Spleen (tissue), 11 donors: Measurements from ENCODE around the gene CCDC196. TPM values are rescaled to one million over a fixed set of nuclear protein-coding genes. Genes with fewer than 3 reads are reported as not detected.
"Not testable (repeated sequence)": the region's sequence is repeated elsewhere in the genome, so short reads cannot be mapped to it uniquely, and the experiment has no call there.

Experiments
- DNase-seq: peaks from one replicate; pipeline ENCODE4 v3.0.0-alpha.2; 2020
- H3K27ac ChIP-seq, 8 donors: fragments of 200-600 bp; sonication (generic) in 7 of 8; 1 replicate in 4 of 8; 2 replicates in 4 of 8; pipeline versions ENCODE4 v1.5.0 to v1.8.0; 2016 to 2021; ENCODE audit warnings: inconsistent platforms in 4 of 8, mild to moderate bottlenecking in 4 of 8, moderate library complexity in 1 of 8
- H3K27me3 ChIP-seq, 7 donors: fragments of 200-600 bp; sonication (generic) in 6 of 7; replicated peaks in 1 of 7; 1 replicate in 4 of 7; 2 replicates in 3 of 7; pipeline versions ENCODE4 v1.5.0 to v1.8.0; 2016 to 2021; ENCODE audit warnings: inconsistent platforms in 3 of 7, mild to moderate bottlenecking in 1 of 7
- H3K36me3 ChIP-seq, 6 donors: fragments of 200-600 bp; sonication (generic) in 5 of 6; 1 replicate in 4 of 6; 2 replicates in 2 of 6; pipeline versions ENCODE4 v1.5.0 to v1.8.0; 2016 to 2021; ENCODE audit warnings: inconsistent platforms in 2 of 6
- H3K4me1 ChIP-seq, 6 donors: fragments of 200-600 bp; sonication (generic) in 5 of 6; 1 replicate in 3 of 6; 2 replicates in 3 of 6; pipeline versions ENCODE4 v1.5.0 to v1.8.0; 2016 to 2021; ENCODE audit warnings: inconsistent platforms in 3 of 6
- H3K4me3 ChIP-seq, 8 donors: fragments of 200-600 bp; sonication (generic) in 7 of 8; 1 replicate in 4 of 8; 2 replicates in 4 of 8; pipeline versions ENCODE4 v1.5.0 to v1.8.0; 2016 to 2021; ENCODE audit warnings: inconsistent platforms in 4 of 8, mild to moderate bottlenecking in 4 of 8, moderate library complexity in 2 of 8
- H3K9me3 ChIP-seq, 8 donors: fragments of 200-600 bp; sonication (generic) in 7 of 8; 1 replicate in 4 of 8; 2 replicates in 4 of 8; pipeline versions ENCODE4 v1.5.0 to v1.8.0; 2016 to 2021; ENCODE audit warnings: inconsistent platforms in 4 of 8
- CTCF ChIP-seq, 11 experiments: fragments of 200-600 bp in 7 of 11; fragments of 450-650 bp in 4 of 11; sonication (generic) in 4 of 11; IDR thresholded peaks in 8 of 11; conservative IDR thresholded peaks in 3 of 11; 1 replicate in 7 of 11; 2 replicates in 4 of 11; pipeline versions ENCODE4 v1.4.0 to v1.8.0; 2016 to 2021; ENCODE audit warnings: antibody characterized with exemption in 11 of 11, inconsistent platforms in 4 of 11, mild to moderate bottlenecking in 1 of 11
- POLR2A ChIP-seq, 3 donors: fragments of 450-650 bp; IDR thresholded peaks; one replicate each; pipeline ENCODE4 v1.5.1; 2017; ENCODE audit warnings: antibody characterized with exemption in 3 of 3, mild to moderate bottlenecking in 1 of 3
- POLR2AphosphoS5 ChIP-seq, 3 donors: sonication (generic); formaldehyde crosslinking; IDR thresholded peaks; one replicate each; pipeline ENCODE4 v1.5.1; 2017; ENCODE audit warnings: antibody characterized with exemption in 3 of 3
- WGBS, 5 donors: extraction: QIAGEN DNeasy Blood & Tissue Kit in 3 of 5; methylation state at CpG; one replicate each; pipeline versions ENCODE4 v1.1.5 to v1.1.7; 2013 to 2018; 5-methylcytosine and 5-hydroxymethylcytosine counted together
- intact Hi-C: fragments of 100-400 bp; cut with DNase I; formaldehyde crosslinking; loops from one replicate; pipeline ENCODE4 v1.15.0; 2023; ENCODE audit warnings: low total_unique reads
- polyA plus RNA-seq, 3 donors: library from polyadenylated mRNA; stranded (reverse); fragments of 200-250 nt; gene quantifications; one replicate each; pipeline ENCODE4 v1.2.1, GENCODE V29; 2013
- total RNA-seq, 7 donors: library from RNA; depleted of rRNA in 3 of 7; stranded (reverse); fragments of >200 nt in 3 of 7; fragmentation: NEBNext Ultra II Directional in 4 of 7; extraction: Animal tissue kit (Norgen Biotek cat#: 25700) in 4 of 7; gene quantifications; one replicate each; pipeline versions ENCODE4 v1.1.0 to v1.2.1, GENCODE V29; 2016 to 2021
- donor health status: healthy with polysubstance abuse.
- donor health status: DM: no; HTN: no; CAD: no; lungs with moderate emphysema.
- donor health status: DM: no; HTN: no; CAD: no.
- donor health status: Bipolar disorder and iron deficiency.
- donor health status: healthy.
- donor health status: DM: no; HTN: no; CAD: no.
- donor health status: DM: yes; HTN: yes; CAD: no.

CCDC196 gene
- total and polyA plus RNA-seq, 10 donors, result not detected

GRCh38 chr14:66543996-66544395, 57.8 kb downstream of the CCDC196 start:
- intact Hi-C loops, result no loop called here
- Histone ChIP-seq H3K27me3 (no peaks in the 10 kb centered on the region), H3K27ac (no peak overlapping the region), H3K4me3 (no peak overlapping the region), H3K4me1 (no peaks in the 10 kb centered on the region), H3K36me3 (no peaks in the 10 kb centered on the region), H3K9me3 (no peaks in the 10 kb centered on the region)
- TF ChIP-seq CTCF (IDR thresholded peaks at IDR 0.05 in 8 of 11, conservative IDR thresholded peaks at IDR 0.05 in 3 of 11) (no peak), POLR2AphosphoS5 (IDR thresholded peaks at IDR 0.05) (no peak), POLR2A (IDR thresholded peaks at IDR 0.05) (no peak)
- 48 to 85% (median 71%) methylated on average over 2 of the region's 2 CpGs for WGBS, 5 donors
- DNase-seq, result no peak

- H3K4me1 ChIP-seq, H3K9me3 ChIP-seq, H3K36me3 ChIP-seq, H3K4me3 ChIP-seq, H3K27me3 ChIP-seq, intact Hi-C loops, H3K27ac ChIP-seq, DNase-seq: not testable (repeated sequence)
- 67 to 95% (median 90%) methylated on average over 3 to 26 of the region's 32 CpGs; no CpG with 5 or more reads in 2 of the 5 donors for WGBS, 5 donors
Measured at GRCh38 chr14:66545191-66545590, 59.0 kb downstream of the CCDC196 start.

- H3K9me3 ChIP-seq, H3K4me1 ChIP-seq, H3K36me3 ChIP-seq, H3K4me3 ChIP-seq, intact Hi-C loops, DNase-seq, H3K27me3 ChIP-seq, H3K27ac ChIP-seq: not testable (repeated sequence)
- 93 to 99% (median 96%) methylated on average over 4 to 31 of the region's 32 CpGs; no CpG with 5 or more reads in 1 of the 5 donors for WGBS, 5 donors
Measured at GRCh38 chr14:66545751-66546150, 59.6 kb downstream of the CCDC196 start.

Other genes with a start within 250 kb of the CCDC196 start
- gene GPHN, start 21.8 kb downstream of the CCDC196 start, total RNA-seq, result 10 to 100 TPM in 6 of 7 donors, 1 to 10 TPM in 1; 9.0 to 26.9 (median 15.4) TPM
- 10 to 100 TPM in 2 of 3 donors, 1 to 10 TPM in 1; 9.3 to 16.3 (median 16.1) TPM for gene GPHN, start 21.8 kb downstream of the CCDC196 start, polyA plus RNA-seq